Neuronal stem cell (in vitro differentiated cells): ENCODE measurements around the gene ATG16L2.
A peak's percentile ranks its signal among the peaks of the same experiment; 100 is the strongest.

Experiments used
- DNase-seq: peaks from one replicate; pipeline ENCODE4 v3.0.0-alpha.2; 2013; ENCODE audit warnings: low spot score
- H2AFZ ChIP-seq: one replicate; pipeline ENCODE4 v1.6.1; 2013; ENCODE audit warnings: mild to moderate bottlenecking, low read length, inconsistent platforms
- H2AK5ac ChIP-seq: 2 replicates; pipeline ENCODE4 v1.6.1; 2013; ENCODE audit warnings: low read depth, mild to moderate bottlenecking, inconsistent platforms, low read length, moderate library complexity, mixed read lengths
- H2BK120ac ChIP-seq: 2 replicates; pipeline ENCODE4 v1.6.1; 2013; ENCODE audit warnings: low read depth, mild to moderate bottlenecking, inconsistent platforms, low read length, moderate library complexity, mixed read lengths
- H2BK12ac ChIP-seq: one replicate; pipeline ENCODE4 v1.6.1; 2013; ENCODE audit warnings: low read length, inconsistent platforms
- H2BK15ac ChIP-seq: 2 replicates; pipeline ENCODE4 v1.6.1; 2013; ENCODE audit warnings: mild to moderate bottlenecking, low read length, inconsistent platforms, mixed read lengths
- H2BK5ac ChIP-seq: one replicate; pipeline ENCODE4 v1.6.1; 2013; ENCODE audit warnings: inconsistent platforms, mild to moderate bottlenecking, low read length, moderate library complexity
- H3K14ac ChIP-seq: one replicate; pipeline ENCODE4 v1.6.1; 2013; ENCODE audit warnings: low read length, inconsistent platforms
- H3K18ac ChIP-seq: 2 replicates; pipeline ENCODE4 v1.6.1; 2013; ENCODE audit warnings: low read length, inconsistent platforms
- H3K23ac ChIP-seq: 2 replicates; pipeline ENCODE4 v1.6.1; 2013; ENCODE audit warnings: low read depth, mild to moderate bottlenecking, mixed read lengths, low read length, inconsistent platforms; ENCODE audit not compliant: poor library complexity
- H3K27ac ChIP-seq: replicated peaks from 3 replicates; pipeline ENCODE4 v1.5.1; 2013; ENCODE audit warnings: low read length, inconsistent platforms
- H3K27me3 ChIP-seq, 3 experiments: 2 replicates each; pipeline ENCODE4 v1.6.1; 2013; ENCODE audit warnings: low read length in 3 of 3, mild to moderate bottlenecking in 2 of 3, inconsistent platforms in 1 of 3, low read depth in 1 of 3, mixed read lengths in 1 of 3, moderate library complexity in 1 of 3; ENCODE audit not compliant: control insufficient read depth in 3 of 3, insufficient read depth in 3 of 3
- H3K36me3 ChIP-seq, 2 donors: replicated peaks in 1 of 2; 2 replicates each; pipeline ENCODE4 v1.6.1; 2013; ENCODE audit warnings: low read length in 2 of 2; ENCODE audit not compliant: control insufficient read depth in 2 of 2, insufficient read depth in 2 of 2
- H3K4ac ChIP-seq: 2 replicates; pipeline ENCODE4 v1.6.1; 2013; ENCODE audit warnings: inconsistent platforms, mild to moderate bottlenecking, low read length, moderate library complexity
- H3K4me1 ChIP-seq, 2 donors: 1 replicate in 1 of 2; 2 replicates in 1 of 2; pipeline ENCODE4 v1.6.1; 2013; ENCODE audit warnings: low read length in 2 of 2, low read depth in 1 of 2; ENCODE audit not compliant: control insufficient read depth in 2 of 2, insufficient read depth in 1 of 2
- H3K4me2 ChIP-seq: one replicate; pipeline ENCODE4 v1.6.1; 2013; ENCODE audit warnings: mild to moderate bottlenecking, low read length, inconsistent platforms; ENCODE audit not compliant: insufficient read depth, poor library complexity, severe bottlenecking
- H3K4me3 ChIP-seq, 2 donors: 2 replicates each; pipeline ENCODE4 v1.5.1; 2013; ENCODE audit warnings: low read length in 2 of 2, mild to moderate bottlenecking in 2 of 2, inconsistent platforms in 1 of 2, moderate library complexity in 1 of 2
- H3K79me1 ChIP-seq: one replicate; pipeline ENCODE4 v1.6.1; 2013; ENCODE audit warnings: low read depth, mild to moderate bottlenecking, inconsistent platforms, low read length, moderate library complexity
- H3K9ac ChIP-seq: one replicate; pipeline ENCODE4 v1.6.1; 2013; ENCODE audit warnings: mild to moderate bottlenecking, low read depth, low read length, inconsistent platforms; ENCODE audit not compliant: poor library complexity
- H3K9me3 ChIP-seq, 2 donors: replicated peaks in 1 of 2; 2 replicates each; pipeline versions ENCODE3 to v1.6.1; 2013; ENCODE audit warnings: low read length in 2 of 2, mild to moderate bottlenecking in 2 of 2, inconsistent platforms in 1 of 2, low read depth in 1 of 2, mixed read lengths in 1 of 2, moderate library complexity in 1 of 2; ENCODE audit not compliant: control insufficient read depth in 2 of 2, insufficient read depth in 1 of 2
- H4K8ac ChIP-seq: one replicate; pipeline ENCODE4 v1.6.1; 2013; ENCODE audit warnings: low read depth, mild to moderate bottlenecking, inconsistent platforms, low read length, moderate library complexity
- H4K91ac ChIP-seq: one replicate; pipeline ENCODE4 v1.6.1; 2013; ENCODE audit warnings: low read length, low read depth, mild to moderate bottlenecking, inconsistent platforms; ENCODE audit not compliant: poor library complexity
- WGBS, 2 donors: extraction: QIAGEN DNeasy Blood & Tissue Kit; methylation state at CpG; one replicate each; pipeline ENCODE4 v1.1.7; 2013; ENCODE audit warnings: missing lambda C conversion rate in 2 of 2, mixed read lengths in 1 of 2; ENCODE audit not compliant: insufficient read length in 2 of 2, insufficient replicate concordance in 1 of 2; ENCODE audit errors: extremely low coverage in 2 of 2; 5-methylcytosine and 5-hydroxymethylcytosine counted together

Gene ATG16L2

DNA sequence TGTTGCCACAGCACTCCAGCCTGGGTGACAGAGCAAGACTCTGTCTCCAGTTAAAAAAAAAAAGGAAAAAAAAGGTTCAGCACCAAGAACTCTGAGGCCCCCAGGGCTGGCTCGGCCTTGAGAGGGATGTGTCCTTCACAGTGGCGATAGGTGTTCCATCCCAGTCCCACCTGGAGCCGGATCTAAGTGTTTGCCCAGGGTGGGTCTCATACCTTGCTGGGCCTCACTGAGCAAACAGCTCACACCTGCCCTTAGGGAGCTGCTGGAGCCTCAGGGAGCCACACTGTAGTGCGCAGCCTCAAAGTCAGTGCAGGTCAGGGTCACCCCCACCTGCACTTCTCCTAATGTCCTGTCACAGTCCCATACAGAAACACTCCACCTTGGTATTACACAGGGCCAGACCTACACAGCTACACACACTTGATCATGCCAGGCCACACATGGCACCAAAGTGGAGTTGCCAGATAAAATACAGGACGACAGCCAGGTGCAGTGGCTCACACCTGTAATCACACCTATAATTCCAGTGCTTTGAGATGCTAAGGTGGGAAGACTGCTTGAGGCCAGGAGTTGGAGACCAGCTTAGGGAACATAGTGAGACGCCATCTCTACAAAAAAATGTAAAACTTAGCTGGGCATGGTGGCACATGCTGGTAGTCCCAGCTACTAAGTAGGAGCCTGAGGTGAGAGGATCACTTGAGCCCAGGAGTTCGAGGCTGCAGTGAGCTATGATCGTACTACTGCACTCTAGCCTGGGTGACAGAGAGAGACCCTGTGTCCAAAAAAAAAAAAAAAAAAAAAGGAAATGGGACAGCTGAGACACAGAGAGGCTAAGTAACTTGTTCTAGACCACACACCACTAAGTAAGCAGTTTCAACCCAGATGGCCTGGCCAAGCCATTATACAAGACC lies 27.7 kb upstream of the ATG16L2 start:
- Histone ChIP-seq H2BK12ac (no peak overlapping the region), H3K36me3 (no peaks in the 10 kb centered on the region), H2BK15ac (peak overlapping the region; percentile 5), H3K27me3 (peaks cover 0 to 18% (median 3%) of the 10 kb centered on the region in 3 experiments), H4K91ac (no peak overlapping the region), H3K4me2 (no peak overlapping the region), H4K8ac (no peak overlapping the region), H3K79me1 (peaks cover 1% of the 10 kb centered on the region), H3K9me3 (no peaks in the 10 kb centered on the region), H3K27ac (no peak overlapping the region), H2AK5ac (no peak overlapping the region), H3K23ac (peak overlapping the region; percentile 10), H3K14ac (no peak overlapping the region), H2BK5ac (peak overlapping the region; percentile 3), H3K4ac (no peak overlapping the region), H3K18ac (no peak overlapping the region), H3K4me3 (no peak overlapping the region), H2AFZ (peak overlapping the region; percentile 72), H3K4me1 (peaks cover 4 to 19% of the 10 kb centered on the region in 2 donors), H3K9ac (no peak overlapping the region), H2BK120ac (no peak overlapping the region)
- WGBS, 2 donors = no CpG with 5 or more reads among the region's 8 CpGs
- no peak for DNase-seq

DNA sequence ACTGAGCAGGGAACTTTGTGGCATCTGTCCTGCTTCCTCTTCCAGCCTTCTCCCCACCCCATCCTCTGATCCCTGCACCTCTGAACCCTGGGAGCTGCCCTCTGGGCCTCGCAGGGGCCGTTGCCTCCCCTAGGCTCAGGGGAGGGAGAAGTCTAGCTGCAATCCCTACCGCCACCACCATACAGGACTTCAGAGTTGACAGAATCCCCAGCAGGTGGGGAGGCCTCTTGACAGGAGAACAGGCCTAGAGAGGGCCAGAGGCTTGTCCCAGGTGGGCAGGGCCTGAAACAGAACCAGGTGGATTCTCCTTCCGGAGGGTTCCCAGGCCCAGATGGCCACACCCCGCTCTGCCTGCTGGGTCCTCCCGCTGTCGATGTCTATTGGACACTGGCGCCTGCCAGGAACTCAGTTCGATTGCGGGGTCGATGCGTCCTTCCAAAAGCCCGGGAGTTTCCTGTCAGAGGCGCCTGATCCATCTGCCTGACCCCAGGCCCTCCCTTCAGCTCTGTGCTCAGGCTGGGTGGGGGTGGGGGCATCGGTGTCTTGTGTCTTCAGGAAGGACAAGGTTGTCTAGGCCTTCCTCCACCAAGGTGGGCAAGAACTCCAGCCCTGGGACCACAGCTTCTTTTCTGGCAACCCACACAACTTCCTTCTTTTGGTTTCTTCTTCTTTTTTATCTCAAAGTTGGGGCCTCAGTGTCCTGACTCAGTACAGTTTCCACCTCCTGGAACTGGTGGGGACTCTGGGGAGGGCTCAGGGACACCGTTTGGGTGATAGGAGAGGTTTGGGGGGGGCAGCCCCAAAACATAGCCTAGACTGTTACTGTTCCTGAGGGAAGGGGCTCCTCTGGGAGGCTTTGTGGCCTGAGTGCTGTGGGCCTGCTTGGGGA lies 26.8 kb upstream of the ATG16L2 start:
- no peaks in the 10 kb centered on the region for H3K36me3 ChIP-seq
- H3K27ac ChIP-seq = no peak overlapping the region
- H2BK15ac ChIP-seq = peak overlapping the region; percentile 5
- no peak for DNase-seq
- no peak overlapping the region for H3K4me2 ChIP-seq
- H3K4me3 ChIP-seq = no peak overlapping the region
- no peak overlapping the region for H4K8ac ChIP-seq
- H3K79me1 ChIP-seq = peaks cover 1% of the 10 kb centered on the region
- H3K18ac ChIP-seq = no peak overlapping the region
- no peak overlapping the region for H3K14ac ChIP-seq
- no peak overlapping the region for H2BK12ac ChIP-seq
- peak overlapping the region; percentile 72 for H2AFZ ChIP-seq
- no peaks in the 10 kb centered on the region for H3K9me3 ChIP-seq
- no peak overlapping the region for H4K91ac ChIP-seq
- H3K27me3 ChIP-seq = peaks cover 0 to 11% (median 0%) of the 10 kb centered on the region in 3 experiments
- no peak overlapping the region for H2AK5ac ChIP-seq
- peaks cover 2 to 13% of the 10 kb centered on the region in 2 donors for H3K4me1 ChIP-seq
- no peak overlapping the region for H2BK120ac ChIP-seq
- H3K9ac ChIP-seq = no peak overlapping the region
- H3K4ac ChIP-seq = no peak overlapping the region
- H3K23ac ChIP-seq = peak overlapping the region; percentile 10
- H2BK5ac ChIP-seq = peak overlapping the region; percentile 84
- no CpG with 5 or more reads among the region's 16 CpGs for WGBS, 2 donors

DNA sequence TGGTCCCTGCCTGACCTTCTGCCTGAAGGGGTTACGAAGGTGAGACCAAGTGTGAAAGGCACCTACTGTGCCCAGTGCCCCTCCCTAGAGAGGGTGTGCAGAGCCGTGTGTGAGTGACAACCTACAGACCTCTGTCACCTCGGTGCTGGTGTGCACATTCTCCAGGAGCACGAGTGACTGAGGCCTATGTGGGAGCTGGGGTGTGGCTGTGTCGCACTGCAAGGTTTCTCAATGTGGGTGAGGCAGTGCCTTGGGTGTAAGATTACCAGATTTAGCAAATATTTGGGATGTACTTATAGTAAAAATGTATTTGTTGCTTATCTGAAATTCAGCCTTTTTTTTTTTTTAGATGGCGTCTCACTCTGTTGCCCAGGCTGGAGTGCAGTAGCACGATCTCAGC lies 26.0 kb upstream of the ATG16L2 start:
- H3K18ac ChIP-seq = no peak overlapping the region
- no peak overlapping the region for H4K8ac ChIP-seq
- H3K14ac ChIP-seq = no peak overlapping the region
- no peak overlapping the region for H3K27ac ChIP-seq
- H3K4me1 ChIP-seq = peaks cover 9 to 16% of the 10 kb centered on the region in 2 donors
- H3K4me2 ChIP-seq = no peak overlapping the region
- H3K9ac ChIP-seq = no peak overlapping the region
- H2AK5ac ChIP-seq = no peak overlapping the region
- peaks cover 0 to 5% (median 0%) of the 10 kb centered on the region in 3 experiments for H3K27me3 ChIP-seq
- H2BK120ac ChIP-seq = no peak overlapping the region
- no peaks in the 10 kb centered on the region for H3K9me3 ChIP-seq
- H3K4ac ChIP-seq = no peak overlapping the region
- H3K79me1 ChIP-seq = peaks cover 1% of the 10 kb centered on the region
- no peak overlapping the region for H2BK12ac ChIP-seq
- no peak for DNase-seq
- WGBS, 2 donors = no CpG with 5 or more reads among the region's 7 CpGs
- no peaks in the 10 kb centered on the region for H3K36me3 ChIP-seq
- no peak overlapping the region for H4K91ac ChIP-seq
- H3K4me3 ChIP-seq = no peak overlapping the region
- no peak overlapping the region for H2BK5ac ChIP-seq
- H3K23ac ChIP-seq = no peak overlapping the region
- H2AFZ ChIP-seq = no peak overlapping the region
- no peak overlapping the region for H2BK15ac ChIP-seq
